Measurements from ENCODE around the gene PCNA. TPM values are rescaled to one million over a fixed set of nuclear protein-coding genes. Genes with fewer than 3 reads are reported as not detected.

Gene PCNA
- total and polyA plus RNA-seq, 2 donors (not counting 1 experiment from before 2014, with no cell fraction given) = 31.7 to 73.4 TPM

DNA sequence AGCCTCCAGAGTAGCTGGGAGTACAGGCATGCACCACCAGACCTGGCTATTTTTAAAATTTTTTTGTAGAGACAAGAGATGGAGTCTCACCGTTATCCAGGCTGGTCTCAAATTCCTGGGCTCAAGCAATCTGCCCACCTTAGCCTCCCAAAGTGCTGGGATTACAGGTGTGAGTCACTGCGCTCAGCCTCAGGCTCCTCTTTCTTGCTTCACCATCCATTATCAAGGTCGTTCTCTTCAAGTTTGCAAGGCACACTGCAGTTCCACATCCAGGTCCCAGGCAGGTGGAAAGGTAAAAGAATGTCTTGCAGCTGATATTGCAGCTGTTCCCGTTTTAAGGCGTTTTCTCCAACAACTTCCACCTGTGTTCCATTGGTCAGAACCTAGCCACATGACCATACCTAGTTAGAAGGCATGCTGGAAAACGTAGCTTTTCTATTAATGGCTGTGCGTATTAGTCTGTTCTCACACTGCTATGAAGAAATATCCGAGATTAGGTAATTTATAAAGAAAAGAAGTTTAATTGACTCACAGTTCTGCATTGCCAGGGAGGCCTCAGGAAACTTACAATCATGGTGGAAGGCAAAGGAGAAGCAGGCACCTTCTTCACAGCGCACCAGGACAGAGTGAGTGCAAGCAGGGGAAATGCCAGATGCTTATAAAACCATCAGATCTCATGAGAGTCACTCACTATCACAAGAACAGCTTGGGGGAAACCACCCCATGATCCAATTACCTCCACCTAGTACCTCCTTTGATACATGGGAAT lies 51.7 kb downstream of the PCNA start:
- intact Hi-C loops (cut with micrococcal nuclease) = no loop called here
- Histone ChIP-seq H3K4me1 (ENCODE audit: control insufficient read depth in 2 of 2, insufficient read depth in 2 of 2, low read length in 2 of 2) (no peaks in the 10 kb centered on the region), H3K36me3 (replicated peaks in 1 of 2; ENCODE audit: control extremely low read depth in 1 of 2, control insufficient read depth in 1 of 2, extremely low read depth in 1 of 2, insufficient read depth in 2 of 2, low read length in 1 of 2) (no peaks in the 10 kb centered on the region), H3K4me3 (ENCODE audit: control extremely low read depth in 1 of 5, extremely low read depth in 1 of 5, insufficient read depth in 1 of 5, low read depth in 2 of 5, low read length in 4 of 5) (no peak overlapping the region), H3K27ac (ENCODE audit: low read length in 2 of 2) (no peak overlapping the region), H3K79me2 (ENCODE audit: control insufficient read depth, insufficient read depth, low read length) (no peaks in the 10 kb centered on the region), H3K4me2 (replicated peaks; ENCODE audit: low read depth, low read length, poor library complexity, severe bottlenecking) (no peak overlapping the region), H4K20me1 (ENCODE audit: control insufficient read depth, insufficient read depth, low read length, poor library complexity, severe bottlenecking) (no peaks in the 10 kb centered on the region), H3K9me3 (ENCODE audit: control extremely low read depth in 1 of 3, control insufficient read depth in 2 of 3, insufficient read depth in 1 of 3, low read length in 2 of 3) (no peaks in the 10 kb centered on the region), H3K9ac (ENCODE audit: low read length) (no peak overlapping the region), H3K27me3 (replicated peaks in 1 of 4; ENCODE audit: control extremely low read depth in 1 of 4, control insufficient read depth in 3 of 4, insufficient read depth in 4 of 4, low read length in 3 of 4) (no peaks in the 10 kb centered on the region), H2AFZ (ENCODE audit: insufficient read depth, low read depth, low read length, poor library complexity, severe bottlenecking) (no peak overlapping the region)
- ChIA-PET CTCF (interaction anchor here (0.9 kb wide), 1 partner anchor 11 kb away, joined by 3 read pairs; no protein-coding TSS in a partner anchor), POLR2A (interaction anchor here (0.9 kb wide), 1 partner anchor 52 kb away, joined by 3 read pairs; the partner anchor contains the start of gene PCNA)
- peaks cover 1% of the 10 kb centered on the region for H3K4me1 Mint-ChIP-seq
- 89% methylated on average over 3 of the region's 9 CpGs for WGBS (ENCODE audit: insufficient coverage)
- no peaks in the 10 kb centered on the region for H3K9me3 Mint-ChIP-seq (ENCODE audit: insufficient read depth)
- no peak for DNase-seq
- TF ChIP-seq, protein P1, sequence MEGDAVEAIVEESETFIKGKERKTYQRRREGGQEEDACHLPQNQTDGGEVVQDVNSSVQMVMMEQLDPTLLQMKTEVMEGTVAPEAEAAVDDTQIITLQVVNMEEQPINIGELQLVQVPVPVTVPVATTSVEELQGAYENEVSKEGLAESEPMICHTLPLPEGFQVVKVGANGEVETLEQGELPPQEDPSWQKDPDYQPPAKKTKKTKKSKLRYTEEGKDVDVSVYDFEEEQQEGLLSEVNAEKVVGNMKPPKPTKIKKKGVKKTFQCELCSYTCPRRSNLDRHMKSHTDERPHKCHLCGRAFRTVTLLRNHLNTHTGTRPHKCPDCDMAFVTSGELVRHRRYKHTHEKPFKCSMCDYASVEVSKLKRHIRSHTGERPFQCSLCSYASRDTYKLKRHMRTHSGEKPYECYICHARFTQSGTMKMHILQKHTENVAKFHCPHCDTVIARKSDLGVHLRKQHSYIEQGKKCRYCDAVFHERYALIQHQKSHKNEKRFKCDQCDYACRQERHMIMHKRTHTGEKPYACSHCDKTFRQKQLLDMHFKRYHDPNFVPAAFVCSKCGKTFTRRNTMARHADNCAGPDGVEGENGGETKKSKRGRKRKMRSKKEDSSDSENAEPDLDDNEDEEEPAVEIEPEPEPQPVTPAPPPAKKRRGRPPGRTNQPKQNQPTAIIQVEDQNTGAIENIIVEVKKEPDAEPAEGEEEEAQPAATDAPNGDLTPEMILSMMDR (IDR thresholded peaks at IDR 0.05) = no peak
- TF ChIP-seq EZH2 (IDR thresholded peaks at IDR 0.05; ENCODE audit: borderline replicate concordance, insufficient read depth, low read depth, low read length, poor library complexity, severe bottlenecking) = no peak
- ATAC-seq (ENCODE audit: low read depth) = no peak
- no peaks in the 10 kb centered on the region for H3K27me3 Mint-ChIP-seq
- no peak overlapping the region for H3K4me3 Mint-ChIP-seq
- no peak overlapping the region for H3K27ac Mint-ChIP-seq

DNA sequence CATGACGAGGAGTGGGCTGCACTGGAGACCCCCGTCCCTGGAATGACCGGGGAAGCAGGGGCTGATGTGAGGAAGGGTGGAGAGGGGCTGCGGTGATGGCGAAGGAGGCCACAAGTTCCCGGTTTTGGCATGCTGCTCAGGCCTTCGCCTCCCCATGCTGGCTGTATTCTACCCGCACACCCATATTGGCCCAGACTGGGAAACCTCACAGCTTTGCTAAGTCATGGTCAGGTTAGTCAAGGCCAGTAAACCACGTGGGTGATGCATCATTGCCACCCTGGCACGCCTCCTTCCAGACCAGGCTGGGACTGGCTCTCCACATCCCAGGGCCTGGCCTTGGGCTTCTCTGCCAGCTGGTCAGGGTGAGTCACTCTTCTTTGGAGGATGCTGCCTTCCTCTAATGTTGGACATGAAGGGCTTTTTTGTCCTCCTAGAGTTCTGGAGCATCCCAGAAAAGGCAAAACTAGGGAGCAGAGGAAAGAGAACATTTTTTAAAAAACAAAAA lies 53.8 kb downstream of the PCNA start:
- H3K79me2 ChIP-seq (ENCODE audit: control insufficient read depth, insufficient read depth, low read length) = no peaks in the 10 kb centered on the region
- H3K4me3 Mint-ChIP-seq = no peak overlapping the region
- H3K4me2 ChIP-seq (replicated peaks; ENCODE audit: low read depth, low read length, poor library complexity, severe bottlenecking) = no peak overlapping the region
- ATAC-seq (ENCODE audit: low read depth) = no peak
- H4K20me1 ChIP-seq (ENCODE audit: control insufficient read depth, insufficient read depth, low read length, poor library complexity, severe bottlenecking) = no peaks in the 10 kb centered on the region
- ChIA-PET CTCF (interaction anchor here (0.7 kb wide), 2 partner anchors 8 to 253 kb away, joined by 3 read pairs; no protein-coding TSS in a partner anchor), POLR2A (interaction anchor here (0.6 kb wide), 2 partner anchors 35 to 104 kb away, joined by 3 to 5 read pairs; no protein-coding TSS in a partner anchor)
- H3K27ac ChIP-seq (ENCODE audit: low read length in 2 of 2) = no peak overlapping the region
- no peaks in the 10 kb centered on the region for H3K9me3 ChIP-seq (ENCODE audit: control extremely low read depth in 1 of 3, control insufficient read depth in 2 of 3, insufficient read depth in 1 of 3, low read length in 2 of 3)
- no peak for TF ChIP-seq EZH2 (IDR thresholded peaks at IDR 0.05; ENCODE audit: borderline replicate concordance, insufficient read depth, low read depth, low read length, poor library complexity, severe bottlenecking)
- TF ChIP-seq, protein P1 (IDR thresholded peaks at IDR 0.05) = no peak
- intact Hi-C loops (cut with micrococcal nuclease) = no loop called here
- H2AFZ ChIP-seq (ENCODE audit: insufficient read depth, low read depth, low read length, poor library complexity, severe bottlenecking) = no peak overlapping the region
- no peak overlapping the region for H3K27ac Mint-ChIP-seq
- H3K4me1 ChIP-seq (ENCODE audit: control insufficient read depth in 2 of 2, insufficient read depth in 2 of 2, low read length in 2 of 2) = no peaks in the 10 kb centered on the region
- H3K4me1 Mint-ChIP-seq = no peaks in the 10 kb centered on the region
- H3K4me3 ChIP-seq (ENCODE audit: control extremely low read depth in 1 of 5, extremely low read depth in 1 of 5, insufficient read depth in 1 of 5, low read depth in 2 of 5, low read length in 4 of 5) = no peak overlapping the region
- H3K9me3 Mint-ChIP-seq (ENCODE audit: insufficient read depth) = no peaks in the 10 kb centered on the region
- no peaks in the 10 kb centered on the region for H3K36me3 ChIP-seq (replicated peaks in 1 of 2; ENCODE audit: control extremely low read depth in 1 of 2, control insufficient read depth in 1 of 2, extremely low read depth in 1 of 2, insufficient read depth in 2 of 2, low read length in 1 of 2)
- DNase-seq = no peak
- WGBS (ENCODE audit: insufficient coverage) = 82% methylated on average over 10 of the region's 10 CpGs
- H3K9ac ChIP-seq (ENCODE audit: low read length) = no peak overlapping the region
- H3K27me3 Mint-ChIP-seq = no peaks in the 10 kb centered on the region
- no peaks in the 10 kb centered on the region for H3K27me3 ChIP-seq (replicated peaks in 1 of 4; ENCODE audit: control extremely low read depth in 1 of 4, control insufficient read depth in 3 of 4, insufficient read depth in 4 of 4, low read length in 3 of 4)

All from B cell (primary cell).